Esophagus mucosa (tissue), 1 donor: ENCODE results near the gene ADAMTSL4. TPM values are rescaled to one million over a fixed set of nuclear protein-coding genes. Genes with fewer than 3 reads are reported as not detected.
"Not testable (repeated sequence)": the region's sequence is repeated elsewhere in the genome, so short reads cannot be mapped to it uniquely, and the experiment has no call there.

ENCODE experiments used
- ATAC-seq: fragments of 200-7000 bp; cut with Tn5 transposase; one replicate; pipeline ENCODE4 v1.9.1; 2020
- total RNA-seq: library from RNA; stranded (reverse); gene quantifications from one replicate; pipeline ENCODE4 v1.2.4, GENCODE V29; 2023
- donor health status: DM: yes; HTN: yes; CAD: no.

ADAMTSL4 gene
- total RNA-seq, 1 donor from 2014 or later: 42.9 TPM

DNA sequence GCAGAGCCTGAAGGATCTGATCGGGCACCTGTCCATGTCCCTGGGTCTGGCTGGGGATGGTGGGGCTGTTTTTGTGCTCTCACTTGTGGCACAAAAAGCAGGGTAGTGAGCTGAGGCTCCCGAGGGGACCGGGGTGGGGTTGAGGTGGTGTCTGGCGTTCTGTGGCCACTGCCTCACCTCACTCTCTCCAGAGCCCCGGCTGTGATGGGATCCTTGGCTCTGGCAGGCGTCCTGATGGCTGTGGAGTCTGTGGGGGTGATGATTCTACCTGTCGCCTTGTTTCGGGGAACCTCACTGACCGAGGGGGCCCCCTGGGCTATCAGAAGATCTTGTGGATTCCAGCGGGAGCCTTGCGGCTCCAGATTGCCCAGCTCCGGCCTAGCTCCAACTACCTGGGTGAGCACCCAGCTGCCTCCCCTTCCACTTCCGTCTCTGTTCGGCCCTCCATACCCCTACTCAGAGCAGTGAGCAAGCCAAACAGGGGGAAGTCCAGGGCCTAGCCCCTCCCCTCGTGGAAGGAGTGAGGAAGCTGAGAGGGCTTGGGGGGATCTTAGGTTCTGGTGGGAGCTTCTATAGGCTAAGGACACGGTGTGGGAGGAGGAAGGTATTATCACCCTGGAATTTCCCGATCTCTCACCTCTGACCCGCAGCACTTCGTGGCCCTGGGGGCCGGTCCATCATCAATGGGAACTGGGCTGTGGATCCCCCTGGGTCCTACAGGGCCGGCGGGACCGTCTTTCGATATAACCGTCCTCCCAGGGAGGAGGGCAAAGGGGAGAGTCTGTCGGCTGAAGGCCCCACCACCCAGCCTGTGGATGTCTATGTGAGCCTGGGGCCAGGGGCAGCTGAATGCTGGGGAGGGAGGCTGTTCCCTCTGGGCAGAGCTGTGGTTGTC, 7.0 kb downstream of the ADAMTSL4 start:
- no peak for ATAC-seq

DNA sequence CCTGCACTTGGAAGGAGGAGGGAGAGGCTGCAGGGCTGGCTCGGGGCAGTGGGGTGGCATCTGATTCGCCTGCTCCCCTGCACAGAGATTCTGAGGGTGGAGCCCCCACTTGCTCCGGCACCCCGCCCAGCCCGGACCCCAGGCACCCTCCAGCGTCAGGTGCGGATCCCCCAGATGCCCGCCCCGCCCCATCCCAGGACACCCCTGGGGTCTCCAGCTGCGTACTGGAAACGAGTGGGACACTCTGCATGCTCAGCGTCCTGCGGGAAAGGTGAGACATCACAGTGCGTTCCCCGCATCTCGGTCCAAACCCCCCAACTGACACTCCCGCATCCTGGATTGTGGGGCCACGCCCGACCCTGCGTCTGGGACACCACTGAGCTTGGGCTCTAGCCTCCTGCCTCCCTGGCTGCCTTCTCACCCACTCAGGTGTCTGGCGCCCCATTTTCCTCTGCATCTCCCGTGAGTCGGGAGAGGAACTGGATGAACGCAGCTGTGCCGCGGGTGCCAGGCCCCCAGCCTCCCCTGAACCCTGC, 7.9 kb downstream of the ADAMTSL4 start:
- no peak for ATAC-seq

DNA sequence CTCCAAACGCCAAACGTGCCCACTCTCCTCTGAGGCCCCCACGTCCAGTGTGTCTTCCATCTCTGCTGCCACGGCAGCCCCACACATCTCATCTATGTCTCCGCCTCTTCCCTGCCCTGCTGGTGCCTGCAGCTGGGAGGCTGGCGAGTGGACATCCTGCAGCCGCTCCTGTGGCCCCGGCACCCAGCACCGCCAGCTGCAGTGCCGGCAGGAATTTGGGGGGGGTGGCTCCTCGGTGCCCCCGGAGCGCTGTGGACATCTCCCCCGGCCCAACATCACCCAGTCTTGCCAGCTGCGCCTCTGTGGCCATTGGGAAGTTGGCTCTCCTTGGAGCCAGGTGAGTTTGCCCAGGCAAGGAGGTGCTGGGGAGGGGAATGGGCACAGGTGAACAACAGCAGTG, 8.6 kb downstream of the ADAMTSL4 start:
- ATAC-seq: no peak

DNA sequence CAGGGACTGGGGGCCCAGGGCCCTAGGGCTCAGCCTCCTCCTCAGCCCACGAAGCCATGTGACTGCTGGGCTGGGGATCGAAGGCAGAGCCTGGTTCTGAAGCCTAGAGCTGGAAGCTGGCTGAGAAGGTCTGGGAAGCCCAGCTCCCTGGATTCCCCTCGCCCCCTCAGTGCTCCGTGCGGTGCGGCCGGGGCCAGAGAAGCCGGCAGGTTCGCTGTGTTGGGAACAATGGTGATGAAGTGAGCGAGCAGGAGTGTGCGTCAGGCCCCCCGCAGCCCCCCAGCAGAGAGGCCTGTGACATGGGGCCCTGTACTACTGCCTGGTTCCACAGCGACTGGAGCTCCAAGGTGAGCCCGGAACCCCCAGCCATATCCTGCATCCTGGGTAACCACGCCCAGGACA, 9.1 kb downstream of the ADAMTSL4 start:
- ATAC-seq: no peak

DNA sequence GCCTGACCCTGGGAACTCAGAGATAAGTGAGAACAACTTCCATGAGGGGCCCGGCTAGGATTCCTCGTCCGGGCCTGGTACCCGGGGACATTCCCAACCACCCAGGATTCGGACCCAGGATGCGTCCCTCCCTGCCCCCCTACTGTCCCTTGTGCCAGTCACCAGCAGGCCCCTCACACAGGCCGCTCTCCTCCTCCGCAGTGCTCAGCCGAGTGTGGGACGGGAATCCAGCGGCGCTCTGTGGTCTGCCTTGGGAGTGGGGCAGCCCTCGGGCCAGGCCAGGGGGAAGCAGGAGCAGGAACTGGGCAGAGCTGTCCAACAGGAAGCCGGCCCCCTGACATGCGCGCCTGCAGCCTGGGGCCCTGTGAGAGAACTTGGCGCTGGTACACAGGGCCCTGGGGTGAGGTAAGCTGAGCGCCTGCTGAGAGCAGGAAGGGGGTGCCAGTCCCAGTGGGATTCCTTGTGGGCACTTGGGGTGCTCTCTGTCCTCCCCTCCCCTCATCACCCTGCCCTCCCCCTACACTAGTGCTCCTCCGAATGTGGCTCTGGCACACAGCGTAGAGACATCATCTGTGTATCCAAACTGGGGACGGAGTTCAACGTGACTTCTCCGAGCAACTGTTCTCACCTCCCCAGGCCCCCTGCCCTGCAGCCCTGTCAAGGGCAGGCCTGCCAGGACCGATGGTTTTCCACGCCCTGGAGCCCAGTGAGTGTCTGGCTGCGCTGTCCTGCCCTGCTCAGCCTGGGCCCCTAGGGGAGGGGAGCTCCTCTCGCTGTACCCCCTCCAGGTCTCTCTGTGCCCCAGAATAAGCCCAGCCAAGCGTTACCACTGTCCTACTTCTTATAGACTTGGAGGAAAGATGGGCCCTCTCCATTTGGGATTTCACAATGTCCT, 9.8 kb downstream of the ADAMTSL4 start:
- ATAC-seq: no peak

DNA sequence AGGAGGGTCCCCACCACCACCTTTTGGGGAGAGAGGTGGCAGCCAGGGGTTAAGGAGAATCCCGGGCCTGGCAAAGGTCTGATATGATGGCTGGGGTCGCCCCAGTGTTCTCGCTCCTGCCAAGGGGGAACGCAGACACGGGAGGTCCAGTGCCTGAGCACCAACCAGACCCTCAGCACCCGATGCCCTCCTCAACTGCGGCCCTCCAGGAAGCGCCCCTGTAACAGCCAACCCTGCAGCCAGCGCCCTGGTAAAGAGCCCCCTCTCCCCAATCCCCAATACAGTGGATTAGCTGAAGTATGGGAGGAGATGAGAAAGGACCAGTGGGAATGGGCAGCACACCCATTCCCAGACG, 10.4 kb downstream of the ADAMTSL4 start:
- ATAC-seq: no peak

DNA sequence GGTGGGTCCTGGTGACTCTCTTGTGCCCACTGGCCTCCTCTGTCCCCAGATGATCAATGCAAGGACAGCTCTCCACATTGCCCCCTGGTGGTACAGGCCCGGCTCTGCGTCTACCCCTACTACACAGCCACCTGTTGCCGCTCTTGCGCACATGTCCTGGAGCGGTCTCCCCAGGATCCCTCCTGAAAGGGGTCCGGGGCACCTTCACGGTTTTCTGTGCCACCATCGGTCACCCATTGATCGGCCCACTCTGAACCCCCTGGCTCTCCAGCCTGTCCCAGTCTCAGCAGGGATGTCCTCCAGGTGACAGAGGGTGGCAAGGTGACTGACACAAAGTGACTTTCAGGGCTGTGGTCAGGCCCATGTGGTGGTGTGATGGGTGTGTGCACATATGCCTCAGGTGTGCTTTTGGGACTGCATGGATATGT, 10.8 kb downstream of the ADAMTSL4 start:
- ATAC-seq: peak; percentile 8

DNA sequence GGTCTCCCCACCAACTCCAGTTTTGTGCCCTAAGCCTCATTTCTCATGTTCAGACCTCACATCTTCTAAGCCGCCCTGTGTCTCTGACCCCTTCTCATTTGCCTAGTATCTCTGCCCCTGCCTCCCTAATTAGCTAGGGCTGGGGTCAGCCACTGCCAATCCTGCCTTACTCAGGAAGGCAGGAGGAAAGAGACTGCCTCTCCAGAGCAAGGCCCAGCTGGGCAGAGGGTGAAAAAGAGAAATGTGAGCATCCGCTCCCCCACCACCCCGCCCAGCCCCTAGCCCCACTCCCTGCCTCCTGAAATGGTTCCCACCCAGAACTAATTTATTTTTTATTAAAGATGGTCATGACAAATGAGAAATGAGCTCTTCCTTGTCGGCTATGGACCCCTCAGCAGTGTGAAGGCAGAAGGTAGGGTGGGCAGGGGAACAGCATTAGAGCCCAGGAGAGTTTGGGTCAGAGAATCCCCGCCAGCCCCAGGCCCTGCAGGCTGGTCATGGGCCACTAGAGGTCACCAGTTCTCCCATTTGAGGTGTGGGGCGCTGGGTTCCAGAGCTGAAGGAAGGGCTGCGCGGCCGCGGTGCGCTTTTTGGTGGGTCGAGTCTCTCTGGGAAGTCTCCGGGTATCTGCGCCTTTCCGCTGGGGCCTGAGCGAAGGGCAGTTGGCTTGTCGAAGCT, 11.5 kb downstream of the ADAMTSL4 start:
- ATAC-seq: peak; percentile 49

DNA sequence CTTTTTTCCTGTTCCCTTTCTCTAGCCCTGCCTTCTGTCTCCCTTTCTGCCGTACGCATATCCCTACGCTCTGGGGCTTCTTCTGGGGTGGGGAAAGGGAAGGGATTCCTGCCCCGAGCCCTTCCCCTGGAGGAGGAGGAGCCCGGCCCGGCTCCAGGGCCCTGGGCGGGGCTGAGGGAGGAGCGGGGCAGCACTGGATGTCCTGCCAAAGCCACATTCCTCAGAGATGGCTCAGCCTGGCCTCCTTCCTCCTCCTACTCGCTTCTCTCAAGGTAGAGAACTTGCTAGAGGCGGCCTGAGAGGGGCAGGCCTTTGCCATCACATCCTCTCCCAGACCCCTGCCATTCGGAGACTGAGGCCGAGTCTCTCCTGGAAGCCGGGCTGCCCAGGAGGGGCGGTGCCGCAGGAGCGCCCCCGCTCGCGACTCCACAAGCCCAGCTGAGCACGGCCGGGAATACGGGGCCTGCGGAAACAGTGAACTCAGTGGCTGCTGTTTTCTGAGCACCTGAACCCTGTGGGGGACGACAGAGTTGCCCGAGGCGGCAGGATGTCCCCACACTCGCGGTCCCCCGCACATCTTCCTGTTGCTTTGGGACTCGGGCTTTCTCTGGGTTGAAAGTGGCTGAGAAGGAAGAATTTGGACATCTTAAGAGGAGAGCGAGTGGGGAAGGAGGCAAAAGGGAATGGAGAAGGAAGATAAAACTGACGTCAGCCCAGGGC, 12.2 kb downstream of the ADAMTSL4 start:
- ATAC-seq: peak; percentile 83

DNA sequence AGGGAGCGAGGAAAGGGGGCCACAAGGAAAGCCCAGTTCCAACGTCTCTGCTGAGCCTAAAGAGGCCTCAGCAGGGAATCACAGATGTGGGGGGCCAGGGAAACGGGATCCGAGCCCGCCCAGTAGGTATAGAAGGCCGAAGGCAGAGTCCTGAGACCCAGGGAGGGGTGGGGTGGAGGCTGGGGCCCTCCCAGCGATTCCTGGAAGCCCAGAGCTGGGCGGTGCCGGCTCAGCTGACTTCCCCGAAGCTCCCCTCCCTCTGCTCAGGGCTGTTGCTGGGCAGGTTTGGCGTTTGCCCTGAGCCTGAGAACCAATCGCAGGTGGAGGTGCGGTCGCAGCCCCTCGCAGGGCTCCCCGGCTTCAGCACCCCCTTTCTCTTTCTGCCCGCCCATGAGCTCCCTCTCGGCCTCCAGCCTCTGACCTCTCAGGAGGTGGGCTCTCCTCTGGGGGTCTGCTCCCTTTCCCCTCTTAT, 12.8 kb downstream of the ADAMTSL4 start:
- peak; percentile 79 for ATAC-seq

DNA sequence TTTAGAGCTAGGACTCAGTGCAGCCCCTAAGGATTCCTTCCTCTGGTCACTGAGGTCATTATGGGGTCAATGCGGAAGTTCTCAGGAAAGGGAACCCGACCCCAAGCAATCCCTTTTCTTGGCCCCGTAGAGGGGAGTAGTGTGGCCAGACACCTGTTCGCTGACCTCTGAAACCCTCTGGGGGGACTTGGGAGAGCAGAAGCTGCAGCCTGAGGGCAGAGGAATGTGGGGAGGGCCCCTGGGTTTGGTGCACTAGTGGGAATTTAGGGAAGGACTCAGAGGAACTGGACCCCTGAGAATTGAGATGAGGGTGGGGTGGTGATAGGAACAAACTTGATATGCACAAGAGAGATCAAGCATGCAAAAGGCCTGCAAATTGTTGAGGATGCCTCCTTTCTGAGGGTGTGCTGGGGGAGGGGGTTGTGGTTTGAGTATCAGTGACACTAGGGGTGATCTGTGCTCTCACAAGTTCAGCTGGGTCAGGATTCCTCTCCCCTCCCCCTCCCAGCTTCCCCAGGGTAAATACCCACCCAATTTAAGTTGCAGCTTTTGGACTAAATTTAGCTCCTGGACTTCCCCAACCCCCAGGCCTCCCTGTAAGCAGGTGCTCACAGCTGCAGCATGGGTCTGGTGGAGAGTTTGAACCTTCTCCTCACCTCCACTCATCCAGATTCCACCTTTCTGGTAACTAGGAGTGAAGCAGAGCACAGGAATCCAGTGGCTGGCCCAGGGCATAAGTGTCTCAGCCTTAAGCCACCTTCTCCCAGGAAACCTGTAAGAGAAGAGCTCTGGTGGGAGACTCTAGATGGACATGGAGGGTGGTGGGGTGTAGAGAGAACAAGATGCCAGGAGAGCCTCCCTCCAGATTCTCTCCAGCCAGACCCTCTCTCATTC, 13.5 kb downstream of the ADAMTSL4 start:
- ATAC-seq: no peak

DNA sequence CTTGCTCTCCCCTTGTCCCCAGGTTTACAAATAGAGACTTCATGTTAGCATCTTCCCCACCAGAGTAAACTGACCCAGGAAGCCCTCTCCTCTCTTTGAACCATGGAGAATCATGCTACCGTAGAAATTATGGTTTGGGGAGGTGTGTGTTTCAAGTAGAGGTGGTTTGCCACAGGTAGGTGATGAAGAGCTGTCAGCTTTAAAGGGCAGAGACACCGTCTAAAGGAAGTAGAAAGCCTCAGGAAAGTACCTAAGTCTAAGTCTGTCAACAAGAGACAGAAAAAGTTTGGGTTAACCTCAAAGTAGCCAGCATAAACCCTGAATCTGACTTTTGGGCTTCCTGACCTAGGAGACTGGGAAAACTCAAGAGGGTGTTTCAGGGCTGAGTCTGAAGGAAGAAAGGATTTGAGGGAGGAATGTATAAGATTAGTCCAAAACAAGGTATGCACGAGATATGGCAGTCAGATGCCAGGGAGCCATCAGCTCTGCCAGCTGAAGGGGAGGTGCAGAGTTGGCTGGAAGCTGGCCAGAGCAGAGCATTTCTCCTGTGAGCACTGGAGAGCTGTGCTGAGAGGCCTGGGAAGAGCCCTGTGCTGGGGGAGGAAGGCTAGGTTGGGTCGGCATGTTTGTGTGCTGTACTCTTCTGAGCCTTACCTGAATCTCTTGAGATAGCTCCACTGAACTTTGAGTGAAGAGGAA, 14.3 kb downstream of the ADAMTSL4 start:
- no peak for ATAC-seq

DNA sequence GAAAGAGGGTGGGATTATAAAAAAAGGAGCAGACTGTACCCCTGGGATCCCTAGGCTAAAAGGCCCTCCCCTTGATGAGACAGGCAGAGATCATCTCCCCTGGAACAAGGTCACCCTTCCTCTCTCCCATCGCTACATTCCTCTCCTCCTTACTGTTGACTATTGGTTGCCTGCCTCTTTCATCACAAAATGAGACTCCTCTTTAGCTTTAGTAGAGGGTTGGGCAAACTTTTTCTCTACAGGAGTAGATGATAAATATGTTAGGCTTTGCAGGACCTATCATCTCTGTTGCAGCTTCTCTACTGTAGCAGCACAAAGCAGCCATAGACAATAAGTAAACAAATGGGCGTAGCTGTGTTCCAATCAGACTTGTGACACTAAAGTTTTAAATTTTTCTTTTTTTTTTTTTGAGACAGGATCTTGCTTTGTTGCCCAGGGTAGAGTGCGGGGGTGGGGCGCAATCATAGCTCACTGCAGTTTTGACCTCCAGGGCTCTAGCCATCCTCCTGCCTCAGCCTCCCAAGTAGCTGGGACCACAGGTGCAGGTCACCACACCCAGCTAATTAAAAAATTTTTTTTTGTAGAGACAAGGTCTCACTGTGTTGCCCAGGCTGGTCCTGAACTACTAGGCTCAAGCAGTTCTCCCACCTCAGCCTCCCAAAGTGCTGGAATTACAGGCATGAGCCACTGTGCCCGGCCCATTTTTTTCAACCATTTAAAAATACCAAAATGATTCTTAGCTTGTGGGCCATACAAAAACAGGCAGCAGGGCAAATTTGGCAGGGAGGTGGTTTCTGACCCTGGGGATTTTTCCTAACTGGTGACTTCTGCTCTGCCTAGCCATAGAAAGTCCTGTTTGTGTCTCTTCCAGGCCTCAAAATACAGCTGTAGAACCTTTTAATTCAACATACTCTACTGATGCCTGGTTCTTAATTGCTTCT, 15.1 kb downstream of the ADAMTSL4 start:
- no peak for ATAC-seq

DNA sequence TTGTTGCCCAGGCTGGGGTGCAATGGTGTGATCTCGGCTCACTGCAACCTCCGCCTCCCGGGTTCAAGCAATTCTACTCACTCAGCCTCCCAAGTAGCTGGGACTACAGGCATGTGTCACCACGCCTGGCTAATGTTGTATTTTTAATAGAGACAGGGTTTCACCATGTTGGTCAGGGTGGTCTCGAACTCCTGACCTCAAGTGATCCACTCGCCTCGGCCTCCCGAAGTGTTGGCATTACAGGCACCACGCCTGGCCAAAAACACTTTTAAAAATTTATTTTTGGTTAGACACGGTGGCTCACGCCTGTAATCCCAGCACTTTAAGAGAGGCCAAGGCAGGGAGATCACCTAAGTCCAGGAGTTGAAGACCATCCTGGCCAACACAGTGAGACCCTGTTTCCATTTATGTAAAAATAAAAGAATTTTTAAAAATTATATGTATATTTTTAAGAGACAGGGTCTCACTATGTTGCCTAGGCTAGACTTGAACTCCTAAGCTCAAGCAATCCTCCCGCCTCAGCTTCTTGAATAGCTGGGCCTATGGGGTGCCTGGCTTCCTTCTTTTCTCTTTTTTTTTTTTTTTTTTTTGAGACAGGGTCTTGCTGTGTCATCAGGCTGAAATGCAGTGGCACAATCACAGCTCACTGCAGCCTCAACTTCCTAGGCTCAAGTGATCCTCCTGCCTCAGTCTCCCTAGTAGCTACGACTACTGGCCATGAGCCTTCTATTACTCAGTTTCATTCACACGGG, 16.2 kb downstream of the ADAMTSL4 start:
- not testable (repeated sequence) for ATAC-seq

DNA sequence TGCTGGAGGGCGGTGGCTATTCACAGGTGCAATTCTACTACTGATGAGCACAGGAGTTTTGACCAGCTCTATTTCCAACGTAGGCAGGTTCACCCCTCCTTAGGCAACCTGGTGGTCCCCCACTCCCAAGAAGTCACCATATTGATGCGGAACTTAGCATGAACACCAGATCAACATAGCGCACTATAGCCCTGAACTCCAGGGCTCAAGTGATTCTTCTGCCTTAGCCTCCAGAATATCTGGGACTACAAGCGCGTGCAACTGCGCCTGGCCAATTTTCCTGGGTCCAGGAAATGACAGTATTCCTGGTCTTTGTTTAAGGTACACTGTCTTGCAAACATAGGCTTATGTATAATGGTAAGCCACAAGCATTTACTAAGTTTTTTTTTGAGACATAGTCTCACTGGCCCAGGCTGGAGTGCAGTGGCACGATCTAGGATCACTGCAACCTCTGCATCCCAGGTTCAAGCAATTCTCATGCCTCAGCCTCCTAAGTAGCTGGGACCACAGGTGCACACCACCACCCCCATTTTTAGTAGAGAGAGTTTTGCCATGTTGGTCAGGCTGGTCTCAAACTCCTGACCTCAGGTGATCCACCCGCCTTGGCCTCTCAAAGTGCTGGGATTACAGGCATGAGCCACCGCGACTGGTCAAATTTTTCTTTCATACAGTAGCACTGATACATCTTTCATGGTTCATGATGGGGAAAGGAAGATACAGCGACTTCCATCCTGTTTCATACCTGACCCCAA, 17.6 kb downstream of the ADAMTSL4 start:
- no peak for ATAC-seq

DNA sequence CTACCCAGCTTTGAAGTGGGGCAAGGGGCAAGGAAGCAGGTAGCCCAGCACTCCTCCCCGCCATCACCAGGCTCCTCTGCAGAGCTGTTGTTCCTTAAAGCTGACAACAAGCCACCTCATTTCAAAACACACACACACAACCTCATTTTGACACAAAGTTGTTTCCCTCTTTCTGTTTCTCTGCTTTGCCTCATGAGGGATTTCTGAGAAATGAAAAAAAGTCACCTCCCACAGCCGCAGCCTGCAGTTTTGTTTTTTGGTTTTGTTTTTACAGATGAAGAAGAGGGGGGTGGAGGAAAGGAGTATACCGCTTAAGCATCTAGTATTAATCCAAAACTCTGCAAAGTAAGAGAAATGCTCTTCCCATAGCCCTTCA, 18.1 kb downstream of the ADAMTSL4 start:
- no peak for ATAC-seq
